ENCODE measurements around the gene PKP3.

PKP3 gene

DNA sequence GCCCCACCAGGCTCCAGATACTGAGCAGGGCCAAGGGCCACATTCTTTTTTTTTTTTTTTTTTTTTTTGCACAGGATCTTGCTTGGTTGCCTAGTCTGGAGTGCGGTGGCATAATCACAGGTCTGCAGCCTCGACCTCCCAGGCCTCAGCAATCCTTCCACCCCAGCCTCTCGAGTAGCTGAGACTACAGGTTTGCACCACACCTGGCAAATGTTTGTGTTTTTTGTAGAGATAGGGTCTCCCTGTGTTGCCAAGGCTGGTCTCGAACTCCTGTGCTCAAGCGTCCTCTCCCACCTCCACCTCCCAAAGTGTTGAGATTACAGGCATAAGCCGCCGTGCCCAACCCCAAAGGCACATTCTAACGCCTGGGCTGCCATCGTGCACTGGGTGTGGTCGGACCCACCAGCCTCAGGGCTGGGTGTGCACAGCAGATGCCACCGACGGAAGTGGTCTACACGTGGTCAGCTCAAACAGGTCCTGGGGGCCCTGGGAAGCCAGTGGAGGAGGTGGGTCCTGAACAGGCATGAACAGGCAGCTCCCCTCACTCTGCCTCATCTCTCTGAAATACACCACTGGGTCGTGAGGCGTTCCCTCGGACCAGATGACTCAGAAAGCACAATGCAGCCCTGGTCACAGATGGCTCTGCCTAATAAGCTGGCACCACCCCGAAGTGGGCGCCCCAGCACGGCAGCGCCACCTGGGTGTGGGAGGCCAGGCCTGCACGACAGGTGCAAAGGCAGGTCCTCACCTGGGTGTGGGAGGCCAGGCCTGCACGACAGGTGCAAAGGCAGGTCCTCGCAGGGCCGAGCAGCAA lies 29.9 kb upstream of the PKP3 start:
- DNase-seq = no peak

GRCh38 chr11:364991-365725 lies 28.9 kb upstream of the PKP3 start:
- DNase-seq = no peak

GRCh38 chr11:365831-366230 lies 28.2 kb upstream of the PKP3 start:
- DNase-seq = no peak

DNA sequence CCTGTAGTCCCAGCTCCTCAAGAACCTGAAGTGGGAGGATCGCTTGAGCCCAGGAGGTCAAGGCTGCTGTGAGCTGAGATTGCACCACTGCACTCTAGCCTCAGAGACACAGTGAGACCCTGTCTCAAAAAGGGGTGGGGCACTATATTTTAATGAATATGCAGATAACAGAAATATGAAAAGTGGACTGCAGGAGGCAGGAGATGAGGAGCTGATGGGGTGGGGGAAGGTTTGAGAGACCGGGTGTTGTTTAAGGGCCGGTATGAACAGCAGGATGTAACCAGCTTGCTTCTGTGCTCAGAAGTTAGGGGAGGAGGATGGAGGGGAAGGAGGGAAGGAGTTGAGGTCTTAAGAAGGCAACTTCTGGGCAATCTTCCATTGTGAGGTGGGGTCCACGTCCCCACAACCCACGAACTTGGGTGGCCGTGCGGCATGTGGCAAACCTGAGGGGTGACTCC lies 26.0 kb upstream of the PKP3 start:
- DNase-seq = no peak

DNA sequence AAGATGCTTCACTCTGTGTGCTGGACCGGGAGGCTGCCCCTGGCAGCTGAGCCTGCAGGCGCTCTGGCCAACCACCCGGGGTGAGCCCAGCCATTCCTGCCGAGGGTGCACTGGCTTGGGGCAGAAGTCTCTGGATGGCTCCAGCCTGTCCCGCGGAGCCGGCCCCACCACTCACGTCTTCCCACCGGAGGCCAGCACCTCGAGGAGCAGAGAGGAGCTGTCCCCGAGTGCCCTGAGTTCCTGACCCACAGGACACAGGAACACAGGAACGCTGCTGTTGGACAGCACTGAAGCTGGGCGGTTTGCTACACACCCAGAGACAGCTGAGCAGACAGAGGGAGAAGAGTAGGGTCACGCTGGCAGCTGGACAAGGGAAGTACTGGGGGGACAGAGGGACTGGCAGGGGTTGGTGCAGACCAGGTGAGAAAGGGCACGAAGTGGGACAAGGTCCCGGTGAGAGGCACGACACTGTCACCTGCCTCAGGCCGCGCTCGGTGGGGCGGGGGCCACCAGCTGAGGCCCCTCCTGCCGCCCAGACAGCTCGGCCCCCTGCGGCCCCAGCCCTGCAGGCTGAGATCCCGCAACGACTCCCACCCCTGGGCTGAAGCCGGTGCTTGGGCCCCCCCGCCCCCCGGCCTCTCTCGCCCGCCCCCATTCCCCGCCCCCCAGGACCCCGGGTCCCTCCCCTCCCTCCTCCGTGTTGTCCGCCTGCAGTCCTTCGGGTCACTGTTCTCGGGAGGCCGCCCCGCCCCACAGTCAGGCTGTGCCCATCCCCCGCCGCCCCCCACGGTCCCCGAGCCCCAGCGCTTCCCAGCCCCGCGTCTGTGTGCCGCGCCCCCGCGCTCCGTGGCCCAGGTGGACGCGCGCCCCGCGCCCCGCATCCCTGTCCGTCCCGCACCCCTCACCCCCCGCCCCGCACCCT lies 25.3 kb upstream of the PKP3 start:
- DNase-seq = no peak

DNA sequence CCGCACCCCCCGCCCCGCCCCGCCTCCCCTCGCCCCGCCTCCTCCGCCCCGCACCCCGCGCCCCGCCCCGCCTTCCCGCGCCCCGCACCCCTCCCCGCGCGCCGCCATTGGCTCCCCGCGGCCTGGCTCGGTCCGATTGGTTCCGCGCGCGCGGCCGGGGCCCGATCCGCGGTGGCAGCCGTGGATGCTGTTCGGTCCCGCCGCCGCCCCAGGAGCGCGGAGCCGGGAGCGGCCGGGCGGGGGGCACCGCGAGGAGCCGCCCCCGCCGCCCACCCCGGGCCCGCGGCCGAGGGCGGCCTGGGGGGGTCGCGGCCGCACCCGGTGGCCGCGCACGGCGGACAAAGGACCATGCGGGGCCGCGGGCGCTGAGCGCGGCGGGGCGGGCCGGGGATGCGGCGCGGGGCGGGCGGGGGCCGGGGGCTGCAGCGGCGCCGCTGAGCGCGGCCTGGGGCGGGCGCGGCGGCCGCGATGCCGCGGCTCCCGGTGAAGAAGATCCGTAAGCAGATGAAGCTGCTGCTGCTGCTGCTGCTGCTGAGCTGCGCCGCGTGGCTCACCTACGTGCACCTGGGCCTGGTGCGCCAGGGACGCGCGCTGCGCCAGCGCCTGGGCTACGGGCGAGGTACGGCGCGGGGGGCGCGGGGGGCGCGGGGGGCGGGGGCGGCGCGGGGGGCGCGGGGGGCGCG lies 24.5 kb upstream of the PKP3 start, which contains the start of gene B4GALNT4:
B4GALNT4 (plus strand) TSS at position 164 of the 683 bp plus-strand sequence; CDS start at position 469, 305 bp downstream.
- no peak for DNase-seq

DNA sequence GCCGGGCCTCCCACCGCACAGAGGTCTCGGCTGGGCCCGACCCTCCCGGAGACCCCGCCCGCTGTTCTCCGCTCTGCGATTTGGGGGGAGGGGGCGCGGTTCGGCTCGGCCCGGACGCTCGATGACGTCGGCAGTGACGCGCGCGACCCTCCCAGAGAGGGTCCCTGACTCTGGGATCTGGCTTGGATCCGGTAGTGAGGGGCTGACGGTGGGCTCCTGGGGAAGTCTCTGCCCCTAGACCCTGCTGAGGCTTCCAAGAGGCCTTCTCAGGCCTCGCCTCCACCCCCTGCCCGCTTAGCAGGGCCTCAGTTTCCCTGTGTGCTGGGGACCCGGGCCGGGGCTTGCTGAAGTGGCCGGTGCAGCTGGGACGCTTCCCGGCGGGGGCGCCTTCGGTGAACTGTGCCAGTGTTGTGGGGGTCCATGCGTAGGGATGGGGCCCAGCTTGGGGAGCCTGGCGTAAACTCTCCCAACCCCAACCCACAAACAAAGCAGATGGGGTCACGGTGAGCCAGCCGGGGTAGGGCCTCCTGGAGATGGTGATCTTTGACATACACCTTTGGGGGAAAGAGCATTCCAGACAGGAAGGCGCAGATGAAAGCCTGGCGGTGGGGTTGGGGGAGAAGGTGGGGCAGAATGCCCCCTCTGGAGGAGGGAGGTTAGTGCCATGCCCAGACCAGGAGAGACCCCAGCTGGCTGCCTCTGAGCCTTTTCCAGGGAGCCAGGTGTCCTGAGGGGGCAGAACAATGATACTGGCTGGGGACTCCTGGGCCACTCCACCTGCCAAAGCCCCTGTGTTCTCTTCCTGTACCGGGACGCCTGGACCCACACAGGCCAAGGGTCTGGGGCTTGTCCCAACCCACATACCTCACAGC lies 23.7 kb upstream of the PKP3 start:
- DNase-seq = no peak

DNA sequence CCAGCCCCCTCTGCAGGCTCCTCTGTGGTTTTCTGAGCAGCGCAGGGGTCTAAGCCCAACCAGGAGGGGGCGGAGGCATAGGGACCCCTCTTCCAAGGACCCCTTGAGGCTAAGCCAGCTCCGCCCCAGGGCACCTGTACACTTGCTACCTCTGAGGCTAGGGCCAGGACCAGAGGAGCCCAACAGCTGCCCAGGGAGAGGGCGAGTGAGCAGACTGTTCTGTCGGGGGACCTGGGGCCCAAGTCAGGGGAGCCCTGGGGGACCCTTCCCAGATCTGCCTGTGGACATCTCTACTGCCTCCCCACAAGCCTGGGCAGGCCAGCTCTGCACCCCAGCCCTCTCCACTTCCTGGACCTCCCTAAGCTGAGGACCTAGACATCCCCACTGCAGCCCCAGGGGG lies 23.0 kb upstream of the PKP3 start:
- no peak for DNase-seq

GRCh38 chr11:371716-372590 lies 22.1 kb upstream of the PKP3 start:
- no peak for DNase-seq

GRCh38 chr11:372809-373715 lies 20.9 kb upstream of the PKP3 start:
- DNase-seq = no peak

DNA sequence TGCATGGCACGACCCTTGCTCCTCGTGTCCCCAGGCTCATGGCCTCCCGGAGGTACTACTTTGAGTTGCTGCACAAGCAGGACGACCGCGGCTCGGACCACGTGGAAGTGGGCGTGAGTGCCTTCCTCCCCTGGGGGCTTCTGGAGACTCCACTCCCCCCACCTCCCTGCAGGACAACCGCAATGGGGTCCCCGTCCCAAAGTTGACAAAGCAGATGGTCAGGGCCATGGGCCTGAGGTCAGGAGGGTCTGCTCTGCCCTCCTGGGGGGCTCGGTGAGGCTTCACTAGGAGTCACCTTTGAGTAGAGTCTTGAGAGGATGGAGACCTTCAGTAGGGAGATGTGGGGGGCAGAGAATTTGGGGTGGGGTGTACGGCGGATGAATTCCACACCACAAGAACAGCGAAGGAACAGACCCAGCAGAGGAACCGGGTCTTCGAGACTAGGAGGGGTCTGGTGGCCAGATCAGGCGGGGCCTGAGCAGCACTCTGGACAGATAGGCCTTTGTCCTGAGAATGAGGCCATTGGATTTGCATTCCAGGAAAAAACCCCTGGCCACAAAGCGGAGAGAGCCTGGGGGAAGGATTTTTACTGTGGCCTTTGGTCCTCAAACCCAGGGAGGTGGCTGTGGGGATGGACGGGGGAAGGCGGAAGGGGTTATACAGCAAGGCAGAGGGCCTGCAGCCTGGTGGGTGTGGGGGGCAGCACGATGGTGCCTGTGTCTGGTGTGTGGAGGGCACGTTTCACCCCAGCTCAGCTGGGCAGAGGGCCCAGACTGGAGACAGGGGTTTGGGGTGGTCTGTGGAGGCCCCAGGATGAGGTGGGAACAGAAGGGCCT lies 20.1 kb upstream of the PKP3 start:
- DNase-seq = no peak

GRCh38 chr11:375065-376025 lies 18.7 kb upstream of the PKP3 start:
- no peak for DNase-seq

DNA sequence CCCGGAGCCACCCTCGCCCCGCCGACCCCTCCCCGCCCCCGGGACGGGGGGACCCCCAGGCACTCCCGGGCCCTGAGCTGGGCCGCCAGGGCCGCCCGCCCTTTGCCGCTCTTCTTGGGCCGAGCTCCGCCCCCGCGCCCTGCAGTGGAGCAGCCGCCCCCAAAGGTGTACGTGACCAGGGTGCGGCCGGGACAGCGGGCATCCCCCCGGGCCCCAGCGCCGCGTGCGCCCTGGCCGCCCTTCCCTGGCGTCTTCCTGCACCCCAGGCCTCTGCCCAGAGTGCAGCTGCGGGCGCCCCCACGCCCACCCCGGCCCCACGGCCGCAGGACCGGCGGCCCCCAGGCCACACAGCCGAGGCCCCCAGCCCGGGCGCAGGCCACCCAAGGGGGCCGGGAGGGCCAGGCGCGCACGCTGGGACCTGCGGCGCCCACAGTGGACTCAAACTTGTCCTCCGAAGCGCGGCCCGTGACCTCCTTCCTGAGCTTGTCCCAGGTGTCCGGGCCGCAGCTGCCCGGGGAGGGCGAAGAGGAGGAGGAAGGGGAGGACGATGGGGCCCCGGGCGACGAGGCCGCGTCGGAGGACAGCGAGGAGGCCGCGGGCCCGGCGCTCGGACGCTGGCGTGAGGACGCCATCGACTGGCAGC lies 17.4 kb upstream of the PKP3 start:
- no peak for DNase-seq

DNA sequence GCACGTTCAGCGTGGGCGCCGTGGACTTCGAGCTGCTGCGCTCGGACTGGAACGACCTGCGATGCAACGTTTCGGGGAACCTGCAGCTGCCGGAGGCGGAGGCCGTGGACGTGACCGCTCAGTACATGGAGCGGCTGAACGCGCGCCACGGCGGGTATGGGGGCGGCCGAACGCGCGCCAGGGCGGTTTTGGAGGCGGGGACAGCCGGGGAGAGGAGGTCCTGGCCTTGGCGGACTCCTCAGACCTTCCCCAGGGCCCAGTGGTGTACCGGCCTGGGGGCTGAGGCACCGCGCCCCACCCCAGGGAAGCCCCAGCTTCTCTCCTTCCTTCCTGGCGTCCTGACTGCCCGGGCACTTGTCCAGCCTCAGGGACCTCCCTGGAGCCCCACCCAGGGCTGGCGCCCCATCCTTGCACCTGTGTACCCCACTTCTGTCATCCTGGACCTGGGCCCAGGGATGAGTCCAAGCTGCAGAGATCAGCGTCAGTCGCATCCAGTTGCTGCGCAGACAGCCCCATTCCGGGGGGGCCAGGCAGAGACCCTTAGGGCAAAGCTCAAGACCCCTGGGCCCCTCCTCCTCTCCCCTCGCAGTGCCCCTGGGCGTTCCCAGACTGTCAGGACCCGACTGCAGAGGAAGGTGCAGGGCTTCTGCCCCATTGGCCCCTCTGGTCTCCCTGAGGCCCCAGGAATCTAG lies 16.7 kb upstream of the PKP3 start:
- no peak for DNase-seq

- no peak for DNase-seq
These were observed 16.0 kb upstream of the PKP3 start for GRCh38 chr11:377883-378500.
